Measurements from ENCODE around the gene KISS1R.

DNA sequence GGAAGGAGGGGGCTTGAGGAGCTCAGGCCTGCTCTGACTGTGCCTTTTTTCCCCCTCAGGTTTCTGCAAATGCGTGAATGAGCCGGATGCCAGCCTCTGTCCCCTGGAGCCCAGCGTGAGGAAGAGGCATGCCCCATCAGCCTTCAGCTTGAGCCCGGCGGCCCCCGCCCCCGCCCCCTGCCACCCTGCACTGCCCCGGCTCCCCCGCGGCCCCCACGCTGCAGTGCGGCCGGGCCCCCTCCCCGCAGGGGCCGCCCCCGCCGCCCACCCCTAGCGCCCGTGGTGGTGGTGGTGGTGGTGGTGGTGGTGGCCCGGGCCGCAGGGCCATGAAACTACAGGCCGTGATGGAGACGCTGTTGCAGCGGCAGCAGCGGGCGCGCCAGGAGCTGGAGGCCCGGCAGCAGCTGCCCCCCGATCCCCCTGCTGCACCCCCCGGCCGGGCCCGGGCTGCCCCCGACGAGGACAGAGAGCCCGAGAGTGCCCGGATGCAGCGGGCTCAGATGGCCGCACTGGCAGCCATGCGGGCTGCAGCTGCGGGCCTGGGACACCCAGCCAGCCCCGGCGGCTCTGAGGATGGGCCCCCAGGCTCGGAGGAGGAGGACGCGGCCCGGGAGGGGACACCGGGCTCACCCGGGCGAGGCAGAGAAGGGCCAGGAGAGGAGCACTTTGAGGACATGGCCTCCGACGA, 12.2 kb downstream of the KISS1R start:
- TF ChIP-seq POLR2A (IDR thresholded peaks at IDR 0.05; ENCODE audit: low read depth) (no peak), POLR2AphosphoS5 (IDR thresholded peaks at IDR 0.05) (no peak)
- TF ChIP-seq, protein P1, sequence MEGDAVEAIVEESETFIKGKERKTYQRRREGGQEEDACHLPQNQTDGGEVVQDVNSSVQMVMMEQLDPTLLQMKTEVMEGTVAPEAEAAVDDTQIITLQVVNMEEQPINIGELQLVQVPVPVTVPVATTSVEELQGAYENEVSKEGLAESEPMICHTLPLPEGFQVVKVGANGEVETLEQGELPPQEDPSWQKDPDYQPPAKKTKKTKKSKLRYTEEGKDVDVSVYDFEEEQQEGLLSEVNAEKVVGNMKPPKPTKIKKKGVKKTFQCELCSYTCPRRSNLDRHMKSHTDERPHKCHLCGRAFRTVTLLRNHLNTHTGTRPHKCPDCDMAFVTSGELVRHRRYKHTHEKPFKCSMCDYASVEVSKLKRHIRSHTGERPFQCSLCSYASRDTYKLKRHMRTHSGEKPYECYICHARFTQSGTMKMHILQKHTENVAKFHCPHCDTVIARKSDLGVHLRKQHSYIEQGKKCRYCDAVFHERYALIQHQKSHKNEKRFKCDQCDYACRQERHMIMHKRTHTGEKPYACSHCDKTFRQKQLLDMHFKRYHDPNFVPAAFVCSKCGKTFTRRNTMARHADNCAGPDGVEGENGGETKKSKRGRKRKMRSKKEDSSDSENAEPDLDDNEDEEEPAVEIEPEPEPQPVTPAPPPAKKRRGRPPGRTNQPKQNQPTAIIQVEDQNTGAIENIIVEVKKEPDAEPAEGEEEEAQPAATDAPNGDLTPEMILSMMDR (IDR thresholded peaks at IDR 0.05) = no peak

Data from esophagus muscularis mucosa (tissue), 3 donors.